HG02943 (cell line): ENCODE results near the gene HIVEP3.

Experiments
- ATAC-seq: cut with Tn5 transposase; IDR thresholded peaks from one replicate; pipeline ENCODE4 v1.9.1; 2021; ENCODE audit warnings: mild to moderate bottlenecking, low read depth, moderate library complexity; ENCODE audit not compliant: unreplicated experiment

HIVEP3 gene

DNA sequence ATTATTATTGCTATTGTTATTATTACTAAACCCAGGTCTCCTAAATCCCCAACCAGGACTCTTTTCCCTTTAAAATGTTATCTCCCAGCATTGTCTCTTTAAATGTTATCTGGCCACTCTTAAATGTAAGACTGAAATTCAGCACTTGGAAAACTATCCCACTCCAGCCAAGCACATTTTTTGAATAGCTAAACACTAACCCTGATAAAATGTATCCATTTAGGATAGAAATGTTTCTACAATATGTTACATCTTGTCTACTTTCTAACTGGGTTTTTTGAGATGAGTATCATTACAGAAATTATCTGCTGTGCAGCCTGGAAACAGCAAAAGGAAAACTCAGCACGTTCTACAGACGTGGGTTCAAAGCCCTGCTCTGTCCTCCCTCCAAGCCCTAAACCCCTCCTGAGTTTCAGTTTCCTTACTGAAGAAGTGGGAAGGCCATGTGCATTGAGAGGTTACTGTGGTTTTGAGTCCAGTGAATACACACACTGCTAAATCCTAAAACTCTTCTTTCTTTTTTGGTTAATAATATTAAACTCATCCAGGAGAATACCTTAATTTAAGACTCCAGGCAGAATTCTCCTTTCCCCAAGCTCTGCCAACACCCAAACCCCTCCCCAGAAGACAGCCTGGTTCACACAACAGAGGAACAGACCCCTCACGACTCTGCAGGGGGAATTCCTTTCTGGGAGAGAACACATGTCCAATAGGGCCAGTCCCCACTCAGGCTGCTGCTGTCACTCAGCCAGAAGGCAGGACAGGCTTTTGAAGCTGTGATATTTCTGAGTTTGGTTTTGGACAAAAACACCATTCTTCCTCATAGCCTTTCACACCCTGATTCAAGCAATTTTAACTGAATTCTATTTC, 41.9 kb downstream of the HIVEP3 start:
- ATAC-seq, result no peak

DNA sequence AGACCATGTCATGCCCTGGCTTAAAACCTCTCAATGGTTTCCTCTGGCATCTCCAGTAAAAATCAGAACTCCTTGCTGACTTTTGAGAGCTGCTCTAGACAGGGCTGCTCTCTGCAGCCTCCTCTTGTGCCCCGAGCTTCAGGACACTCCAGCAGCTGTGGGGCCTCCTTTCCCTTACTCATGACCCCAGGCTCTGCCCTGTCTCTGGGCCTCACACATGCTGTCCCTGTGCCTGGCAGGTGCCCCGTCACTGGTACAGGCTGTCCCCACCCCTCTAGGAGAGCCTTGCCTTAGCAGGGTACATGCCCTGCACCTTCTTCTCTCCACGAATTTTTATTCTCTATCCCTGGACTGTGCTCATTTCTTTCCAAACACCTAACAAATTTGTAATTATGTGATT, 43.2 kb downstream of the HIVEP3 start:
- no peak for ATAC-seq

DNA sequence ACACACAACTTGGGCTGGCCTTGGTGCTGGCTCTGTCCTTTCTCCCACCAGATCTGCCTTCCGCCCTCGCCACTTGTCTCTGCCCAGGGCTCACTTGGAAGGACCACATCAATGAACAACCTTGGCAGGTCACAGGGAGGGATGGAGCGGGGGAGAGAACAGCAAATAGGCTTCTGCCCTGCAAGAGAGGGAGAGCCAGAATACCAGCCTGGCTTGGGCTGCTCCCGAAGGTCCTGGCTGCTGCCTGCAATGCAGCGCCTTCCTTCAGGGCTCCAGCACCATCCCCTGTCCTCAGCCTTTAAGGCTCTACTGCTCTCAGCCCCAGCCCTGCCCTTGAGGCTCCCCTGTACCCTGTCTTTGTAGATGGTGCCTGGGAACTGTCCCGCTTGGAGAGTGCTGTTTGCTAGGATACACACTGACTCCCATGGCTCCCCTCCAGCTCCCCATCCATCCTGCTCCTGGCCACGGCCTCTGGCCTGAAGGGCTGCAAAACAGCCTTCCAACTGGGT, 43.8 kb downstream of the HIVEP3 start:
- ATAC-seq, result no peak

DNA sequence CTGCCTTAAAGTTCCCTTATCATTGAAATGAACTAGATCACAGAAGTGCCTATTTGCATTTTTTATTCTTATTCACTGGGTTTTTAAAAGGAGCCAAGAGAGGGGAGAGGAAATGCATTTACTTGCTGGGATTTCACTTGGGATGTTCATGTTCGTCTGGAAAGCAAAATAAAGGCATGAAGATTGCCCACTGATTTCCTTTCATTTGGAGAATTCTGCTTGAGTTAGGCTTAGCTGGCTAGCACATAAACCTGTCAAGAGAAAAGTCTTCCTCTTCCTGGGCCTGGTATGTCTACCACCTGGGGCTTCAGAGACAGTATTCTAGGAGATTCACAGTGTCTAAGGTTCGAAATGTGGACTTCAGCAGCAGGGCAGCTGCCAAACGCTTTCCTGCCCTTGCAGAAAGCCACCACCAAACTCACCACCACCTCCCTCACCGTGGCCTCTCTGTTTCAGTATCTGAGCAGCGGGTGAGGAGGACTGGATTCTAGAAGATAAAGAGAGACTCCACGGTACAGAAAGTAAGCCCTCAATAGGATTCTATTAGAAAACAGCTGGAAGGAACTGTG, 44.5 kb downstream of the HIVEP3 start:
- ATAC-seq, result no peak

DNA sequence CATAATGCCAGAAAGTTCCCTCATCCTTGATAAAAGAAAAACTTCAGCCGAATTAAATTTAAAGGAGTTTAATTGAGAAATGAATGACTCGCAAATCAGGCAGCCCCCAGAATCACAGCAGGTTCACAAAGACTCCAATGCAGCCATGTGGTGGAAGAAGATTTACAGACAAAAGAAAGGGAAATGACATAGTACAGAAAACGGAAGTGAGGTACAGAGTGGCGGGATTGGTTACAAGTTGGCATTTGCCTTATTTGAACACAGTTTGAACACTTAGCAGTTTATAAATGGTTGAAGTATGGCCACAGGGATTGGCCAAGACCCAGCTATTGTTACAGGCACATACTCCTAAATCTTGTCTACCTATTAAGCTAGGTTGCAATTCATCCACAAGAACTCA, 46.6 kb downstream of the HIVEP3 start:
- ATAC-seq, result no peak

DNA sequence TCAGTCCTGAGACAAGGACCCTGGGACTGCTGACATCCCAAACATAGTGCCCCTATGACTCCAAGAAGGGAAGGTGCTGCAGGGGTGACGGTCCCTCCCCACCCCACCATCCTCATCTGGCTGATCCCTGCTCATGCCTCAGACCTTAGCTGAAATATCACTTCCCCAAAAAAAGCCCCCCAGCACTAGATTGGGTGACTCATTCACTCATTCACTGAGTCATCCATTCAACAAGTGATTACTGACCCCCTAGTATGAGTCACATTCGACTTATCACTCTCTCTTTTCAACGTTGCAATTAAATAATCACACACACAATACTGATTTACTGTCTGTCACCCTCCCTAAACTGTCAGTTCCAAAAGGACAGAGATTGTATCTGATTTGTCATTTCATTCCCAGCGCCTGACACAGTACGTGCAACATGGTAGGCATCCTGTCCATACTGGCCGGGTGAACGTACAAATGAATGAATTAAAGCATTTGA, 48.6 kb downstream of the HIVEP3 start:
- no peak for ATAC-seq

DNA sequence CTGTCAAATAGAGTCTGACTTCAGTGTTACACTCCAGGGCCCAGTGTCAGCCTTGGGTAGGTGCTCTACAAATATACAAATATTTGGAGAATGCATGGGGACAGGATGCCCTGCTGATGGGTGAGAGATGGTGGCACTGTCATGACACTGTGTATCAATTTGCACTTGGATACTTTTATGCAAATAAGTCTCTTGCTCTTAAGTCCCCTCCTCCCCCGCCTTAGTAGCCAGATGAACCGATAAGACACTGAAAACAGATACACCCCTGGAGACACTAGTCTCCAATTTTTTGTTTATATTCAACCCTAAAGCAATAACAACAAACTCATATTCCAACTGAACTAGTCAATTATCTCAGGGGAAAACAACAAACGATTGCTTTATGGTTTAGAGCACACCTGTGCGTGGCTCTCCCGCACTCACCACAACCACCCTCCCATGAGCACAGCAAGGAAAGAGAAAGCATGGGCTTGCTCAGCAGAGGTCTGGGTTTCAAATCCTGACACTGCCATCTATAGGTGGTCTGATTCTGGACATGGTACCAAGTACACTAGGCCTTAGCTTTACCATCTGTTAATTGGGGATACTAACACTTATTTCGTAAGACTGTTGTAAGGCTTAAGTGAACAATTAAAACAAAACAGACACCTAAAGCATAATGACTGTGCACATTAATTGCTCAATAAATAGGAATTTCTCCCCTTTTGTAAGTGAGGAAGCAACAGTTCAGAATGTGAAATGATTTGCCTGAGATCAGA, 50.3 kb downstream of the HIVEP3 start:
- peak; percentile 64 for ATAC-seq

DNA sequence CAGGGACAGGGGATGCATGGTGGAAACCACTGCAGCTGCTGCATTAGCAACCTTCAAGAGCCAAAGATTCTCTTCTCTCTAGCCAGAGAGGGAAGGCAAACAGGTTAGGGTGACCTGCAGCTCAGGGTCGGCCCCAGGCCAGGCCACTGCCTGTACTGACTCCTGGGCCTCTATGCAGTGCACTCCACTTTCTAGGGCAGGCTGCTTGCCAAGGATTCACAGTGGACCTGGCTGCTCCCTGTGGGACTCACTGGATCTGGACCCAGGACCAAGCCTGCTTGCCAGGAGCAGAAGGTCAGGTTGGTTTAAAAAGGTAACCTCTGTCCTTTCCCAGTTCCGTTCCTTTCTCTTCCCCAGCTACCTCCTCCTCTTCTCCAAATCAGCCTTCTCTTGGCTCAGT, 52.4 kb downstream of the HIVEP3 start:
- no peak for ATAC-seq

DNA sequence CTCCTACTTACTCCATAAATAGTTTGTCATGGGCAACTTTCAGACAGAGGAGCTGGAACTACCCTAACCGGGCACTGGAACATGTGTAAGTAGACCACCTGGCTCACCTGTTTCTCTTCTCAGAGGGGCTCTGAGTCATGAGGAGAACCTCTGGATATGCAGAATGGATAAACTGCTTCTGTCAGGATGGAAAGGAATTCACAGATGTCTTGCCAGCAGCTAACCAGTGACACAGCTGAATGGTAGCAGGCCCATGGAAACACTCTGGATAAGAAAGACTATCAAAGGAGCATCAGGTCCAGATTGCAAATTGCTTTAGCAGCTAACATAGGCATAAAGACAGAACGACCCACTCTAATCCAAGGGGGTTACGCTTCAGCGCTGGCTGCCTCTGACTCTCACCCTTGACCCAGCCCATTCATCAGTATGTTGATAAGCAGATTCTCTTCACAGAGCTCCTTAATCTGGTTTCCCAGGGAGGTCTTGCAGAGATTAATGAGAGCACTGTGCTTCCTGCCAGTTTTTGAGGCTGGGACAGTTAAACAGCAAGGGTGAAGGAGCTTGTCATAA, 54.2 kb downstream of the HIVEP3 start:
- ATAC-seq, result no peak

DNA sequence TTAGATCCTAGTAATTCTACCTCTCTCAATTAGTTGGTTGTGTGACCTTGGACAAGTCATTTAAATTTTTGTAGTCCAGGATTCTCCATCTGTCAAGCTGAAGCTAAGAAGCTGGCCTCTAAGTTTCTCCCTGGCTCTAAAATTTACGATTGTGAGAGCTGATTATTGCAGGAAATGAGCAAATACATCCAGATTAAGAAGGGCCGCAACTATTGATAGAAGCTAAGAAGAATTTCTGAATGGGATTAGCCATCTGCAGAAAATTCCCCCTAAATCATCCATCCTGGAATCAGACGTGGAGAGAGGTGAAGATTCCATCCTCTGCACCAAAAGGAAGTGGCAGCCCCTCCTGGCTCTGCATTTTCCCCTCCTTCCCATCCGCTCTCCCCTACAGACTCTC, 55.0 kb downstream of the HIVEP3 start:
- no peak for ATAC-seq

DNA sequence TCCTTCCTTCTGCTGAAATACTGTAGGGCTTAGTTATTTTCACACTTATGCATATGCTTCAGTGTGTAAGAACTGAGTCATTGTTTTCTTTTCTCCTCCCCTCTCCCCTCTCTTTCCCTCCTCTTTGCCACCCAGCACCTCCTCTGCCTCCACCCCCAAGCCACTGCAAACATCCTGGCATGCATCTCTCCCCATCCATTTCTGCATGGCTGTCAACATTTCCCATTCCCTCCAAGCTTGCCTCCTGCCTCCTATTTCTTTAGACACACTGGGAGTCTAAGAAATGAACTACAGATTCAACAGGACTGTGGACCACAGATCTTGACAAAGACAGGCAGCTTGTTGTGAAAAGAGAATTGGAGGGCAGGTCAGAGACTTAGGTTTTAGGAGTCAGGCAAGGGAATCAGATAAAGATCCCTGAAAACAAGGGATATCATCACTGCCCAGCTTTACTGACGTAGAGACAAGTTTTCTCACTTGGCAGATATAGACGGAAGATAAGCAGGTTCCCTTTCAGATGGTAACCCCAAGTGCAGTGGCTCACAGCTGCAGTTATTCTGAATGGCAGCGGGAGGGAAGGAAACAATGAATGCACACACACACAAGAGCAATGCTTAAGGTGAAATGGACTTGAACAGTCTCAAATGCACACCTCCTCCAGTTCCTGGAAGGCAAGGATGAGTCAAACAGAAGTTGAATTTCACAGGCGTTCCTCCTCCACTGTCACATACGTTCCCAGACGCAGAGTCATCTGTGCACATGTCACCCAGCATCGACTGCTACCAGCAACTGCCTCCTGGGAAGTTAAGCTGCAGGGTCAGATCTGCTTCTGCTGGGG, 56.1 kb downstream of the HIVEP3 start:
- no peak for ATAC-seq

DNA sequence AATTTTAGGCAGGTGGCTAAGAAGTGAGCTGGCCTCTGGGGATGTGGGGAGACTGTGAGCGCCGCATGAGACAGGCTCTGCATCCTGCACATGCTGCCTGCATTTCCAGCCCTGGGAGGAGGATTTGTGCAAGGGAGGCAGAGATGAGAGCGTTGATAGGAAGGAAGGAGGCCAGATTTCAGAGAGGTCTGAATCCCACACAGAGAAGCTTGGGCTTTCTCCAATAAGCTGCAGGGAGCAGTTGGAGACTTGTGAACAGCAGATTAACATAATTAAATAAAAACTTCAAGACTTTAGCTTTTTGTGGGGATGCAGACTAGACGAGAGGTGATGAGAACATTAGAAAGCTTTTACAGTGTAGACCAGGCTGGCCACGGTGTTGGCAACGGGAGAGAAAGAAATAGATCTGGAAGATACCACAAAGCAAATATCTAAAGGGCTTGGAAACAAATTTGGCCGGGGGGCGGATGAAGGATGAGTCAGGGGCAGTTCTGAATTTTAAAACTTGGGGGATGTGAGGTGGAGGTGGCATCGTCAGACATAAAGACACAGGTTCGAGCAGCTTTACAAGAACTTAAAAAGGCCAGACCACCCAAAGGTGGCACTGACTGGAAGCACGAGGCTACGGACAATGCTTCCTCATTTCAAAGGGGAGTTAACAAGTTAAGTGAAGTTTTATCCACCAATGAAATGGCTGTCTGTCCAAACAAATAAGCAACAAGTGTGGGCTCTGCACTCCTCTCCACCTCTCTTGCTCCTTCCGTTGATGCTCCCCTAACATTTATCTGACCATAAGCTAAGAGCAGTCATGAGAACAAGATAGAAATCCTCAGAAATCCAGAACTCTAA, 57.0 kb downstream of the HIVEP3 start:
- ATAC-seq, result no peak

DNA sequence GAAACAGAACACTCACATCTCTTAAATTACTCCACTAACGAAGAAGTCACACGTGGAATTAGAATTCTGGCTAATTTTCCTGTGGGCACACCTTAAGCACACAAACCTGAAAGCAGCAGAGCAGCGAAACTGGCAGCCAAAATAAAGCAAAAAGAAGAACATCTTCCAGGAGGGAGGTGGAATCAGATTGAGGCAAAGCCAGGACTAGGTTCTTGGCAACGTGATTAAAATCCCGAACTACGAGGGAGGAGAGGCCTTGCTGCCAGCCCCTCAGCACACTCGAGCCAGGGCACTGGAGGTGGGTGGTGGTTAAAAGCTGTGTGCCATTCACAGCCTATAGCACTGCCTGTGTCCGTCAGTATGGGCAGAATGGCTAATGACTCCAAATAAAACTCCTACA, 58.0 kb downstream of the HIVEP3 start:
- ATAC-seq, result no peak

DNA sequence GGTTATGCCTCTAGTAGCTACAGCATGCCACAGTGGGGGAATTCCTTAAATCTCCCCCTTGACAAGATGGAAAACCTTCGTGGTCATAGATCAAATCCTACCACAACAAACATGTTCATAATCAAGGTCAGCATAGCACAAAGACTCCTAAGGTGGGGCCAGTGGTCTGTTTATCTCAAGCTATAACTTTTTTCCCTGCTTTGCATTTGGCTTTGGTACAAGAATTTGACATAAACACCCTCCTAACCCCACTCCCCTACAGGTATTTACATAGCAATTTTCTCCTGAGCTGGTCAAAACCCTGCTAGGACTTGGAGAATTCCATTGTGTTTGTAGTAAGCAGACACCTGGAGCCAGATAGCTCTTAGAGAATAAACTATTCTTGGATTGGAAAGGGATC, 58.5 kb downstream of the HIVEP3 start:
- no peak for ATAC-seq

DNA sequence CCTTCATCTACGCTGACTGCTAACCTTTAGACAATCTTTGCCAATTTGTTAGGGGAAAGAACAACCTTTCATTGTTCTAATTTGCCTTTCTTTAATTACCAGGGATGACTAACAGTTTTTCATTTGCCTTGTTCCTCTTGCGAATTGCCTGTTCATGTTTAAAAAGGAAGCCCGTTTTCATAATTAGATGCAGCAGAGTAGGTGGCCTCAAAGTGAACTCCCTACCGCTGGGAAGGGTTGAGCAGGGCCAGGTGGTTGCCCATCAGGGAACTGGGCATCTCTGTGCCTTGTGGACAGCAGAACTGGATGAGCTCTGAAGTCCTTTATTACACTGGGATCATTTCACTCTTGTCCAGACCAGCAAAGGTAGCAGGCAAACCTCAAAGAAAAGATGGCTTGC, 59.0 kb downstream of the HIVEP3 start:
- no peak for ATAC-seq

DNA sequence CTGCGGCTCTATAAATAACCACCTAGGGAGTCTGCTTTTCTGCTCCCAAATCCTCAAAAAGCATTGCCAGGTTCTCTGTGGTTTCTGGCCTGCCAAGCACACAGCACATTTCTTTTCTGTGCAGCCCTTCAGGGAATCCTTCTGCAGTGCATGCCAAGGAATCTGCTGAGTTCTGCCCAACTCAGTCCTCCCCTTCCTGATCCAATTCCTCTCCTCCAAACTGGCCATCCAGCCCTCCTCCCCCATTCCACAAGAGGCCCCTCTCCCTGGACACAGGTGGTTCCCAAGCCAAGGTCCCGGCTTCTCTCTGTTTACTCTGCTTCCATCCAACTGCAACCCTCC, 61.8 kb downstream of the HIVEP3 start:
- ATAC-seq, result no peak

DNA sequence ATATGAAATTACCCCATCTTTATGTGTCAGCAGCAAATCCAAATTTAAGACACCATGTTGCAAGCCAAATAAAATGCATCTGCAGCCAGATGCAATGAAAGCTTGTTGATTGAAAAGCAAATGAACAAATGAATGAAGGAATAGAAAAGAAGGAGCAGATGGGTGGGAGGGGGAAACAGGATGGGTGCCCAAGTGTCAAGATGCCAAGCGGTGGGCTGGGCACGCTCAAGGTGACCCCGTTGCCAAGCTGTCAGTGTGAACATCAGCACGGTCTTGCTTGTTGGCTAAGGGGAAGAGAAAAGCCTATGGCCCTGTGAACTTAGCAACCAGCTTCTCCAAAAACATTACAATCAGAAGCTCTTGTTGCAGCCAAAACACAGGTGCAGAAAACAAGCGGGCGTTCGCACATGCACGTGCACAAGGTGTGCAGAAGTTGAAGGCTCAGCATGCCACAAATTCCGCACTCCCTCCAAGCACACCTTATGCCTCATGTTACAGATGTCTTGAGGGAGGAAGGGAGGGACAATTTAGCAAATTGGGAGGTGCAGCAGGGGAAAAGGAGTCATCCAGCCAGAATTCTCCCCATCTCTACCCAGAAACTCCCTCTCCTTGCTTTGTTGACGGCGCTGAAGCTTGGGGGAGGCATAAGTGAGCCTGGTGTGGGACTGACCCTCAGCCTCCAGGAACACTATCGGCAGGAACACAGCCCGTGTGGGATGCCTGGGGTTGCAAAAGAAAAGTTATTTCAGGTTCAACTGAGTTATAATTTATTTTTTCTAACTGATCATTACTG, 62.4 kb downstream of the HIVEP3 start:
- ATAC-seq, result no peak

DNA sequence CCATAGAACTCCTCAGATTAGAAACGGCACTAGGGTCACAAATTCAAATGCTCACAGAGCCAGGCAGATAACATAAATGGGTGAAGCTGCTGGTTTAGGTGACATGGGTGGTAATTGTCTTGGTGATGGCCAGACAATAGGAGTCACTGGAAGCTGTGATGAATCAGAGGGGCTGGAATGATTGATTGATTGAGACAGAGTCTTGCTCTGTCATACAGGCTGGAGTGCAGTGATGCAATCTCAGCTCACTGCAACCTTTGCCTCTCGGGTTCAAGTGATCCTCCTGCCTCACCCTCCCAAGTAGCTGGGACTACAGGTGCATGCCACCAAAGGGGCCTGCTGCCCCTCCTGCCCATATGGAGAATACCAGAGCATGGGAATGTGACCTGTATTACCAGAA, 63.0 kb downstream of the HIVEP3 start:
- ATAC-seq, result no peak
